ENCODE data around the gene PLEKHG5. TPM values are rescaled to one million over a fixed set of nuclear protein-coding genes. Genes with fewer than 3 reads are reported as not detected.

PLEKHG5 gene
- total RNA-seq, 2 donors from 2014 or later = 11.6 to 21.4 TPM

- intact Hi-C loops (cut with DNase I) = no loop called here
- Histone ChIP-seq H3K4me1 (replicated peaks) (peaks cover 6% of the 10 kb centered on the region), H3K36me3 (no peaks in the 10 kb centered on the region), H3K27me3 (replicated peaks; ENCODE audit: insufficient read depth) (no peaks in the 10 kb centered on the region), H3K9me3 (no peaks in the 10 kb centered on the region), H3K4me3 (peak overlapping the region; percentile 28 to 38), H3K27ac (no peak overlapping the region)
- TF ChIP-seq POLR2AphosphoS5 (IDR thresholded peaks at IDR 0.05) (no peak), POLR2A (IDR thresholded peaks at IDR 0.05) (no peak)
- TF ChIP-seq, protein P1, sequence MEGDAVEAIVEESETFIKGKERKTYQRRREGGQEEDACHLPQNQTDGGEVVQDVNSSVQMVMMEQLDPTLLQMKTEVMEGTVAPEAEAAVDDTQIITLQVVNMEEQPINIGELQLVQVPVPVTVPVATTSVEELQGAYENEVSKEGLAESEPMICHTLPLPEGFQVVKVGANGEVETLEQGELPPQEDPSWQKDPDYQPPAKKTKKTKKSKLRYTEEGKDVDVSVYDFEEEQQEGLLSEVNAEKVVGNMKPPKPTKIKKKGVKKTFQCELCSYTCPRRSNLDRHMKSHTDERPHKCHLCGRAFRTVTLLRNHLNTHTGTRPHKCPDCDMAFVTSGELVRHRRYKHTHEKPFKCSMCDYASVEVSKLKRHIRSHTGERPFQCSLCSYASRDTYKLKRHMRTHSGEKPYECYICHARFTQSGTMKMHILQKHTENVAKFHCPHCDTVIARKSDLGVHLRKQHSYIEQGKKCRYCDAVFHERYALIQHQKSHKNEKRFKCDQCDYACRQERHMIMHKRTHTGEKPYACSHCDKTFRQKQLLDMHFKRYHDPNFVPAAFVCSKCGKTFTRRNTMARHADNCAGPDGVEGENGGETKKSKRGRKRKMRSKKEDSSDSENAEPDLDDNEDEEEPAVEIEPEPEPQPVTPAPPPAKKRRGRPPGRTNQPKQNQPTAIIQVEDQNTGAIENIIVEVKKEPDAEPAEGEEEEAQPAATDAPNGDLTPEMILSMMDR (IDR thresholded peaks at IDR 0.05) = no peak
- WGBS = 24% methylated on average over 13 of the region's 13 CpGs
- DNase-seq (ENCODE audit: low spot score) = no peak
Measured at GRCh38 chr1:6484826-6485167, 6.7 kb downstream of the PLEKHG5 start.

GRCh38 chr1:6483761-6484117 lies 7.7 kb downstream of the PLEKHG5 start:
- H3K27me3 ChIP-seq (replicated peaks; ENCODE audit: insufficient read depth) = no peaks in the 10 kb centered on the region
- intact Hi-C loops (cut with DNase I) = no loop called here
- H3K9me3 ChIP-seq = no peaks in the 10 kb centered on the region
- H3K4me3 ChIP-seq = no peak overlapping the region
- no peak overlapping the region for H3K27ac ChIP-seq
- H3K36me3 ChIP-seq = no peaks in the 10 kb centered on the region
- TF ChIP-seq POLR2AphosphoS5 (IDR thresholded peaks at IDR 0.05) (no peak), POLR2A (IDR thresholded peaks at IDR 0.05) (no peak)
- TF ChIP-seq, protein P1 (IDR thresholded peaks at IDR 0.05) = no peak
- peaks cover 6% of the 10 kb centered on the region for H3K4me1 ChIP-seq (replicated peaks)
- 93% methylated on average over 7 of the region's 7 CpGs for WGBS
- DNase-seq (ENCODE audit: low spot score) = no peak

- intact Hi-C loops (cut with DNase I) = no loop called here
- no peaks in the 10 kb centered on the region for H3K36me3 ChIP-seq
- no peak for DNase-seq (ENCODE audit: low spot score)
Measured at GRCh38 chr1:6483017-6483760, 8.3 kb downstream of the PLEKHG5 start.

DNA sequence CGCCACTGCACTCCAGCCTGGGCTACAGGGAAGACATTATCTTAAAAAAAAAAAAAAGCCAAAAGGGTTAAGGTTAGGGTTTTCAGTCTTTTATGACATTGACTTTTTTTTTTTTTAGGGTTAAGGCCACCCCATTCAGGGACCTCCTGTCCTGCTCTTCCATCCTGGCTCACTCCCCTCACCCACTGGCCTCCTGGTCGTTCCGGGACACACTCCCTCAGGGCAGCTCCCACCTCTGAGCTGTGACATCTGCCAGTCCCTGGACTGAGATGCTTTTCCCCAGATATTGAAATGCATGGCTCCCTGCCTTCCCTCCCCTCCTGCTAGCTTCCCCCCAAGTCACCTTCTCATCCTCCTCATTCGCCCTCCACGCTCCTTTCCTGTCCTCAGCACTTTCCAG lies 9.6 kb downstream of the PLEKHG5 start:
- 91% methylated on average over 5 of the region's 5 CpGs for WGBS
- H3K4me1 ChIP-seq (replicated peaks) = peaks cover 6% of the 10 kb centered on the region
- intact Hi-C loops (cut with DNase I) = no loop called here
- no peak overlapping the region for H3K4me3 ChIP-seq
- no peaks in the 10 kb centered on the region for H3K9me3 ChIP-seq
- no peak overlapping the region for H3K27ac ChIP-seq
- H3K36me3 ChIP-seq = no peaks in the 10 kb centered on the region
- DNase-seq (ENCODE audit: low spot score) = no peak
- H3K27me3 ChIP-seq (replicated peaks; ENCODE audit: insufficient read depth) = no peaks in the 10 kb centered on the region
- TF ChIP-seq, protein P1 (IDR thresholded peaks at IDR 0.05) = no peak
- no peak for TF ChIP-seq POLR2A (IDR thresholded peaks at IDR 0.05)

More at GRCh38 chr1:6483017-6483760, 8.3 kb downstream of the PLEKHG5 start:
- WGBS = 74% methylated on average over 14 of the region's 14 CpGs
- H3K4me3 ChIP-seq = no peak overlapping the region
- no peaks in the 10 kb centered on the region for H3K27me3 ChIP-seq (replicated peaks; ENCODE audit: insufficient read depth)
- no peaks in the 10 kb centered on the region for H3K9me3 ChIP-seq
- H3K4me1 ChIP-seq (replicated peaks) = peaks cover 6% of the 10 kb centered on the region
- H3K27ac ChIP-seq = no peak overlapping the region
- no peak for TF ChIP-seq POLR2A (IDR thresholded peaks at IDR 0.05)
- TF ChIP-seq POLR2AphosphoS5 (IDR thresholded peaks at IDR 0.05) = no peak
- TF ChIP-seq, protein P1 (IDR thresholded peaks at IDR 0.05) = no peak

All from prostate gland (tissue), 2 donors.